Raji (cell line): Measurements from ENCODE around the gene LDLR.

Source experiments
- POLR2A ChIP-seq: IDR thresholded peaks from 2 replicates; pipeline ENCODE4 v1.6.1; 2011; ENCODE audit warnings: low read depth, low read length, control low read depth; ENCODE audit not compliant: insufficient read depth

LDLR gene

GRCh38 chr19:11092181-11092538 is 2.9 kb downstream of the LDLR start:
- TF ChIP-seq POLR2A = no peak

GRCh38 chr19:11093689-11094238 is 4.5 kb downstream of the LDLR start:
- no peak for TF ChIP-seq POLR2A

- no peak for TF ChIP-seq POLR2A
Observed at GRCh38 chr19:11094520-11094894, 5.2 kb downstream of the LDLR start.

- no peak for TF ChIP-seq POLR2A
Observed at GRCh38 chr19:11096210-11096841, 7.1 kb downstream of the LDLR start.

GRCh38 chr19:11098327-11098726 is 9.1 kb downstream of the LDLR start:
- TF ChIP-seq POLR2A = no peak

GRCh38 chr19:11098861-11099260 is 9.6 kb downstream of the LDLR start:
- no peak for TF ChIP-seq POLR2A

- no peak for TF ChIP-seq POLR2A
Observed at GRCh38 chr19:11100049-11100448, 10.8 kb downstream of the LDLR start.

- TF ChIP-seq POLR2A = no peak
Observed at GRCh38 chr19:11101057-11101456, 11.8 kb downstream of the LDLR start.

GRCh38 chr19:11102944-11103343 is 13.7 kb downstream of the LDLR start:
- no peak for TF ChIP-seq POLR2A

- no peak for TF ChIP-seq POLR2A
Observed at GRCh38 chr19:11105014-11105636, 15.9 kb downstream of the LDLR start.

- no peak for TF ChIP-seq POLR2A
Observed at GRCh38 chr19:11106477-11106876, 17.2 kb downstream of the LDLR start.

- no peak for TF ChIP-seq POLR2A
Observed at GRCh38 chr19:11108746-11109145, 19.5 kb downstream of the LDLR start.

GRCh38 chr19:11111117-11111770 is 22.0 kb downstream of the LDLR start:
- no peak for TF ChIP-seq POLR2A

GRCh38 chr19:11111771-11112144 is 22.5 kb downstream of the LDLR start:
- no peak for TF ChIP-seq POLR2A

- no peak for TF ChIP-seq POLR2A
Observed at GRCh38 chr19:11113140-11113708, 24.0 kb downstream of the LDLR start.

- no peak for TF ChIP-seq POLR2A
Observed at GRCh38 chr19:11115042-11115441, 25.8 kb downstream of the LDLR start.
